HepG2 (cell line): ENCODE results near the gene HAGHL. TPM values are rescaled to one million over a fixed set of nuclear protein-coding genes. Genes with fewer than 3 reads are reported as not detected.

Source experiments
- ISL2 ChIP-seq: sonication (generic); formaldehyde crosslinking; IDR thresholded peaks from 2 replicates; pipeline ENCODE4 v1.5.0; 2020; ENCODE audit warnings: missing genetic modification reagents
- MLXIP ChIP-seq: sonication (generic); formaldehyde crosslinking; IDR thresholded peaks from 2 replicates; pipeline ENCODE4 v1.9.0; 2021; ENCODE audit warnings: missing genetic modification reagents, borderline replicate concordance
- RAD51 ChIP-seq: fragments of 450-650 bp; IDR thresholded peaks from 2 replicates; pipeline ENCODE4 v1.6.1; 2016; ENCODE audit warnings: borderline replicate concordance
- SIN3B ChIP-seq: fragments of 150-350 bp; IDR thresholded peaks from 2 replicates; pipeline ENCODE4 v1.6.1; 2014; ENCODE audit warnings: low read length
- ZNF784 ChIP-seq: sonication (generic); formaldehyde crosslinking; IDR thresholded peaks from 2 replicates; pipeline ENCODE4 v1.5.1; 2020; ENCODE audit warnings: missing genetic modification reagents, mild to moderate bottlenecking, borderline replicate concordance
- polyA plus RNA-seq, 8 experiments: library from polyadenylated mRNA; depleted of rRNA in 3 of 8; stranded (reverse) in 7 of 8; unstranded in 1 of 8; fragments of >200 nt; fragmentation: Illumina TruSeq in 4 of 8; extraction: Trizol in 4 of 8; gene quantifications; 2 replicates each; pipeline versions ENCODE4 v1.2.1 to v1.2.3, GENCODE V29; 2011 to 2016; ENCODE audit warnings: low read depth in 4 of 8, missing spikeins in 1 of 8, mixed read lengths in 1 of 8; ENCODE audit not compliant: insufficient read depth in 1 of 8
- total RNA-seq, 5 experiments: library from RNA; depleted of rRNA; stranded (reverse); fragments of >200 nt; fragmentation: Illumina TruSeq; extraction: Trizol; gene quantifications; 2 replicates each; pipeline ENCODE4 v1.2.3, GENCODE V29; 2016; ENCODE audit warnings: low read depth in 1 of 5
- TF ChIP-seq, protein P1 (sequence below): IDR thresholded peaks from 2 replicates; pipeline ENCODE4 v1.6.1; 2012; ENCODE audit warnings: low read length, improper control_type of control experiment
- TF ChIP-seq, protein P2 (sequence below): sonication (generic); formaldehyde crosslinking; conservative IDR thresholded peaks from 2 replicates; pipeline ENCODE4 v1.4.0; 2020; ENCODE audit warnings: missing genetic modification reagents
- TF ChIP-seq, protein P3 (sequence below): IDR thresholded peaks from 2 replicates; pipeline ENCODE4 v1.6.1; 2016; ENCODE audit warnings: control low read depth
- TF ChIP-seq, protein P4 (sequence below): sonication (generic); formaldehyde crosslinking; IDR thresholded peaks from 2 replicates; pipeline ENCODE4 v1.4.0; 2020; ENCODE audit warnings: missing genetic modification reagents, borderline replicate concordance

HAGHL gene
- total and polyA plus RNA-seq, 2 of the 13 experiments (the other 11 are each of a cell fraction or from before 2014, with no cell fraction given) = 3.4 to 8.4 TPM

GRCh38 chr16:678858-679813, 47.8 kb upstream of the HAGHL start (continued):
- TF ChIP-seq ZNF784 (CRISPR knock-in tag) = peak; percentile 64; the same call in 1 of the 2 replicates
- no peak for TF ChIP-seq SIN3B
- TF ChIP-seq, protein P1, sequence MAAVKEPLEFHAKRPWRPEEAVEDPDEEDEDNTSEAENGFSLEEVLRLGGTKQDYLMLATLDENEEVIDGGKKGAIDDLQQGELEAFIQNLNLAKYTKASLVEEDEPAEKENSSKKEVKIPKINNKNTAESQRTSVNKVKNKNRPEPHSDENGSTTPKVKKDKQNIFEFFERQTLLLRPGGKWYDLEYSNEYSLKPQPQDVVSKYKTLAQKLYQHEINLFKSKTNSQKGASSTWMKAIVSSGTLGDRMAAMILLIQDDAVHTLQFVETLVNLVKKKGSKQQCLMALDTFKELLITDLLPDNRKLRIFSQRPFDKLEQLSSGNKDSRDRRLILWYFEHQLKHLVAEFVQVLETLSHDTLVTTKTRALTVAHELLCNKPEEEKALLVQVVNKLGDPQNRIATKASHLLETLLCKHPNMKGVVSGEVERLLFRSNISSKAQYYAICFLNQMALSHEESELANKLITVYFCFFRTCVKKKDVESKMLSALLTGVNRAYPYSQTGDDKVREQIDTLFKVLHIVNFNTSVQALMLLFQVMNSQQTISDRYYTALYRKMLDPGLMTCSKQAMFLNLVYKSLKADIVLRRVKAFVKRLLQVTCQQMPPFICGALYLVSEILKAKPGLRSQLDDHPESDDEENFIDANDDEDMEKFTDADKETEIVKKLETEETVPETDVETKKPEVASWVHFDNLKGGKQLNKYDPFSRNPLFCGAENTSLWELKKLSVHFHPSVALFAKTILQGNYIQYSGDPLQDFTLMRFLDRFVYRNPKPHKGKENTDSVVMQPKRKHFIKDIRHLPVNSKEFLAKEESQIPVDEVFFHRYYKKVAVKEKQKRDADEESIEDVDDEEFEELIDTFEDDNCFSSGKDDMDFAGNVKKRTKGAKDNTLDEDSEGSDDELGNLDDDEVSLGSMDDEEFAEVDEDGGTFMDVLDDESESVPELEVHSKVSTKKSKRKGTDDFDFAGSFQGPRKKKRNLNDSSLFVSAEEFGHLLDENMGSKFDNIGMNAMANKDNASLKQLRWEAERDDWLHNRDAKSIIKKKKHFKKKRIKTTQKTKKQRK = no peak
- no peak for TF ChIP-seq RAD51
- TF ChIP-seq, protein P2, sequence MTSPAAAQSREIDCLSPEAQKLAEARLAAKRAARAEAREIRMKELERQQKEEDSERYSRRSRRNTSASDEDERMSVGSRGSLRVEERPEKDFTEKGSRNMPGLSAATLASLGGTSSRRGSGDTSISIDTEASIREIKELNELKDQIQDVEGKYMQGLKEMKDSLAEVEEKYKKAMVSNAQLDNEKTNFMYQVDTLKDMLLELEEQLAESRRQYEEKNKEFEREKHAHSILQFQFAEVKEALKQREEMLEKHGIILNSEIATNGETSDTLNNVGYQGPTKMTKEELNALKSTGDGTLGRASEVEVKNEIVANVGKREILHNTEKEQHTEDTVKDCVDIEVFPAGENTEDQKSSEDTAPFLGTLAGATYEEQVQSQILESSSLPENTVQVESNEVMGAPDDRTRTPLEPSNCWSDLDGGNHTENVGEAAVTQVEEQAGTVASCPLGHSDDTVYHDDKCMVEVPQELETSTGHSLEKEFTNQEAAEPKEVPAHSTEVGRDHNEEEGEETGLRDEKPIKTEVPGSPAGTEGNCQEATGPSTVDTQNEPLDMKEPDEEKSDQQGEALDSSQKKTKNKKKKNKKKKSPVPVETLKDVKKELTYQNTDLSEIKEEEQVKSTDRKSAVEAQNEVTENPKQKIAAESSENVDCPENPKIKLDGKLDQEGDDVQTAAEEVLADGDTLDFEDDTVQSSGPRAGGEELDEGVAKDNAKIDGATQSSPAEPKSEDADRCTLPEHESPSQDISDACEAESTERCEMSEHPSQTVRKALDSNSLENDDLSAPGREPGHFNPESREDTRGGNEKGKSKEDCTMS (CRISPR knock-in tag) = no peak
- TF ChIP-seq ISL2 = no peak
- no peak for TF ChIP-seq MLXIP (CRISPR knock-in tag)
- TF ChIP-seq, protein P3, sequence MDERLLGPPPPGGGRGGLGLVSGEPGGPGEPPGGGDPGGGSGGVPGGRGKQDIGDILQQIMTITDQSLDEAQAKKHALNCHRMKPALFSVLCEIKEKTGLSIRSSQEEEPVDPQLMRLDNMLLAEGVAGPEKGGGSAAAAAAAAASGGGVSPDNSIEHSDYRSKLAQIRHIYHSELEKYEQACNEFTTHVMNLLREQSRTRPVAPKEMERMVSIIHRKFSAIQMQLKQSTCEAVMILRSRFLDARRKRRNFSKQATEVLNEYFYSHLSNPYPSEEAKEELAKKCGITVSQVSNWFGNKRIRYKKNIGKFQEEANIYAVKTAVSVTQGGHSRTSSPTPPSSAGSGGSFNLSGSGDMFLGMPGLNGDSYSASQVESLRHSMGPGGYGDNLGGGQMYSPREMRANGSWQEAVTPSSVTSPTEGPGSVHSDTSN (CRISPR knock-in tag) = no peak
- TF ChIP-seq, protein P4, sequence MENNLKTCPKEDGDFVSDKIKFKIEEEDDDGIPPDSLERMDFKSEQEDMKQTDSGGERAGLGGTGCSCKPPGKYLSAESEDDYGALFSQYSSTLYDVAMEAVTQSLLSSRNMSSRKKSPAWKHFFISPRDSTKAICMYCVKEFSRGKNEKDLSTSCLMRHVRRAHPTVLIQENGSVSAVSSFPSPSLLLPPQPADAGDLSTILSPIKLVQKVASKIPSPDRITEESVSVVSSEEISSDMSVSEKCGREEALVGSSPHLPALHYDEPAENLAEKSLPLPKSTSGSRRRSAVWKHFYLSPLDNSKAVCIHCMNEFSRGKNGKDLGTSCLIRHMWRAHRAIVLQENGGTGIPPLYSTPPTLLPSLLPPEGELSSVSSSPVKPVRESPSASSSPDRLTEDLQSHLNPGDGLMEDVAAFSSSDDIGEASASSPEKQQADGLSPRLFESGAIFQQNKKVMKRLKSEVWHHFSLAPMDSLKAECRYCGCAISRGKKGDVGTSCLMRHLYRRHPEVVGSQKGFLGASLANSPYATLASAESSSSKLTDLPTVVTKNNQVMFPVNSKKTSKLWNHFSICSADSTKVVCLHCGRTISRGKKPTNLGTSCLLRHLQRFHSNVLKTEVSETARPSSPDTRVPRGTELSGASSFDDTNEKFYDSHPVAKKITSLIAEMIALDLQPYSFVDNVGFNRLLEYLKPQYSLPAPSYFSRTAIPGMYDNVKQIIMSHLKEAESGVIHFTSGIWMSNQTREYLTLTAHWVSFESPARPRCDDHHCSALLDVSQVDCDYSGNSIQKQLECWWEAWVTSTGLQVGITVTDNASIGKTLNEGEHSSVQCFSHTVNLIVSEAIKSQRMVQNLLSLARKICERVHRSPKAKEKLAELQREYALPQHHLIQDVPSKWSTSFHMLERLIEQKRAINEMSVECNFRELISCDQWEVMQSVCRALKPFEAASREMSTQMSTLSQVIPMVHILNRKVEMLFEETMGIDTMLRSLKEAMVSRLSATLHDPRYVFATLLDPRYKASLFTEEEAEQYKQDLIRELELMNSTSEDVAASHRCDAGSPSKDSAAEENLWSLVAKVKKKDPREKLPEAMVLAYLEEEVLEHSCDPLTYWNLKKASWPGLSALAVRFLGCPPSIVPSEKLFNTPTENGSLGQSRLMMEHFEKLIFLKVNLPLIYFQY (CRISPR knock-in tag) = no peak
